ENCODE data around the gene FAM20B. TPM values are rescaled to one million over a fixed set of nuclear protein-coding genes. Genes with fewer than 3 reads are reported as not detected.

FAM20B gene
- total RNA-seq, 2 donors from 2014 or later, result 39.7 to 41.1 TPM

DNA sequence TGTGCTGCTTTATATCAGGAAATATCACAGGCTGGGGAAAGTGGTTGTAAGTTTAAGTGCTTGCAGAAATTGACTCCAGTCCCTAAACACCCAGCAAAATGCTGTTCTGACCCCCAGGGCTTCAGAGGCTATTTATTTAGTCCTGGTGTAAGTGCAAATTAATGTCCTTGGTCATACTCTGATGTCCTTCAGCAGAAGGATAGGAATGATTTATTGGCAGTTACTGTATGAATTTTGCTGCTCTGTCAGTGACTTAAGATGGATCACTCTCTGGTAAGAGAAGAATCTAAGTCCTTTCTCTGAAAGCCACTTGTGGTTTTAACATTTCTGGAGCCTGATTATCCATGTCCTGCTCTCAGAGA, 21.9 kb downstream of the FAM20B start:
- Mint-ChIP-seq H3K27me3 (no peaks in the 10 kb centered on the region), H3K4me3 (no peak overlapping the region), H3K27ac (no peak overlapping the region), H3K36me3 (no peaks in the 10 kb centered on the region), H3K4me1 (ENCODE audit: low read depth in 2 of 2) (peaks cover 5 to 8% of the 10 kb centered on the region in 2 donors), H3K9me3 (no peaks in the 10 kb centered on the region)
- DNase-seq (ENCODE audit: low spot score), result no peak
- no peak for ATAC-seq

DNA sequence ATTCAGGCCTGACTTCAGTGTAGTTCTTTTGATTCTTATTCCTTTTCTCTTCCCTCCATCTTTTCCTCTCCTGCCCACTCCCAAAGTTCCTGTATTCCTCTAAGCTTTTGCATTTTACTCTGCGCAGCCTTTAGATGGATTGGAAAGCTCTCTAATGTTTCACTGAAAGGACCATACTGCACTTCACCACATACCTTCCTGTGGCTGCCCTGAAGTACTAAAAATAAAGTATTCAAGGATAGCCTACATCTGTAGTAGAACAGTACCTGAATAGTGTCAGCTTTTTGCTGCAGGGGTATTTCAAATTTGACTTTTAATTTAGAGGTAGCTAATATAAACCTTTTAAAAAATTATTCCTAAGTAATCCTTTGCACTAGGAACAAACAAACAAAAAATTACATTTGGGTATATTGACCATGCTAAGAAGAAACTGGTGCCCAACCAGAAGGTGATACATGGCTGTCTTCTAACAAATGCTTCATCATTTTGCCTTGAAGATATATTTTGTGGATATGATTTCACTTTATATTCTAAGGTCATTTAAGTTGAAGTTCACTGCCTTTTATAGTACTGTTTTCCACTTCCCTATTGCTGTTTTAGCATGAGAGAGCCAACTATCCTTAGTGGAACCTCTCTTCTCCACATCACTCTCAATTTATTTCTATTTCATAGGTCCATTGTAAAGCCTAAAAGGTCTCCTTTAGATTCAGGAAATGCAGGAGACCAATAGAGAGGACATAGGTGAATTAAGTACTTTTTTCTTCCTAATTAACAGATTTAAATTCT, 22.8 kb downstream of the FAM20B start:
- no peak overlapping the region for H3K27ac Mint-ChIP-seq
- H3K36me3 Mint-ChIP-seq, result no peaks in the 10 kb centered on the region
- ATAC-seq, result no peak
- no peak overlapping the region for H3K4me3 Mint-ChIP-seq
- DNase-seq (ENCODE audit: low spot score), result no peak
- H3K4me1 Mint-ChIP-seq (ENCODE audit: low read depth in 2 of 2), result peaks cover 5 to 8% of the 10 kb centered on the region in 2 donors
- no peaks in the 10 kb centered on the region for H3K27me3 Mint-ChIP-seq
- H3K9me3 Mint-ChIP-seq, result no peaks in the 10 kb centered on the region

DNA sequence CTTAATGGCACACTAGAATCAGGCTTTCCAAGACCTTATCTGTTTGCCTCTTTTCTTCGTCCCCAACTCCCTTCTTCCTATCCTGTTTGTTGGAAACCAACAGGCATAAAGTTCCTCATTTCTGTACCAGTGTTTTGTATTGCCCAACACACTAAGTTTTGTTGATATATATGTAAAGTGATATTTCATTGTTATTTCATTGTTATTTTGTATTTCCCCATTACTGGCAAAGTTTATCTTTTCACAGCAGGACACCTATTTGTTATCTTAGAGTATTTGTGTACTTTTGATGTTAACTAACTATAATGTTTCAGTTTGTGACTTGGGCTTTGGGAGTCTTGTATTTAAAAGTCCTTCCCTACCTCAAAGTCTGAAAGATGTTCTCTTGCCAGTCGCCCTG, 27.1 kb downstream of the FAM20B start:
- H3K36me3 Mint-ChIP-seq, result peaks cover 17% of the 10 kb centered on the region
- no peak overlapping the region for H3K4me3 Mint-ChIP-seq
- no peaks in the 10 kb centered on the region for H3K4me1 Mint-ChIP-seq (ENCODE audit: low read depth in 2 of 2)
- no peak overlapping the region for H3K27ac Mint-ChIP-seq
- DNase-seq (ENCODE audit: low spot score) (no peak), ATAC-seq (no peak)
- no peaks in the 10 kb centered on the region for H3K27me3 Mint-ChIP-seq
- H3K9me3 Mint-ChIP-seq, result no peaks in the 10 kb centered on the region

DNA sequence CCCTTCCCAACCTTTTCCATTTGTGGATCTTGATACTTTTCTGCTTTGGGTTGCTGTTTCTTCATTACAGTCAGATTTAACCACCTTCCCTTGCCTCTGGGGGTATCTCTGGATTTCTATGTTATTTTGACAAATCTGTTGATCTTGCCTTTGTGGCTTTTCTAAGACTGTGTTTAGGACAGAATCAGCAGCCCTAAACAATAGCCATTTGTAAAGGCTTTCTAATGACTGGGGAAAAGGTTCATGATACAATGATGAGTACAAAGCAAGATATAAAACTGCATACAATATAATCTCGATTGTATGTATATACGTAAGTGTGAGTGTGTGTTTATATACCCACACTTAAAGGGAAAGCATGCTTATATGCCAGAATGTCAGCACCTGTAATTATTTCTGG, 27.8 kb downstream of the FAM20B start:
- Mint-ChIP-seq H3K27me3 (no peaks in the 10 kb centered on the region), H3K4me1 (ENCODE audit: low read depth in 2 of 2) (no peaks in the 10 kb centered on the region), H3K4me3 (no peak overlapping the region), H3K9me3 (no peaks in the 10 kb centered on the region), H3K36me3 (peaks cover 17% of the 10 kb centered on the region), H3K27ac (no peak overlapping the region)
- ATAC-seq (no peak), DNase-seq (ENCODE audit: low spot score) (no peak)

DNA sequence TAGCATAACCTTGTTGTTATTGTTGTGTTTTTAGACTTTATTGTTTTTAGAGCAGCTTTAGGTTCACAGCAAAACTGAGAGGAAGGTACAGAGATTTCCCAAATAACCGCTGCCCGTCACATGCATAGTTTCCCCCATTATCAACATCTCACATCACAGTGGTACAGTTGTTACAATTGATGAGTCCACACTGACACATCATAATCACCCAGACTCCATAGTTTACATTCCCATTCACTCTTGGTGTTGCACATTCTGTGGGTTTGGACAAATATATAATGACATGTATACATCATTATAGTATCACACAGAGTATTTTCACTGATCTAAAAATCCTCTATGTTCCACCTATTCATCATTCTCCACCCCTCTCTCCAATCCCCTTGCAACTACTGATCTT, 30.2 kb downstream of the FAM20B start:
- ATAC-seq (no peak), DNase-seq (ENCODE audit: low spot score) (no peak)
- H3K4me3 Mint-ChIP-seq, result no peak overlapping the region
- no peaks in the 10 kb centered on the region for H3K27me3 Mint-ChIP-seq
- no peak overlapping the region for H3K27ac Mint-ChIP-seq
- H3K36me3 Mint-ChIP-seq, result peaks cover 17% of the 10 kb centered on the region
- H3K9me3 Mint-ChIP-seq, result no peaks in the 10 kb centered on the region
- no peaks in the 10 kb centered on the region for H3K4me1 Mint-ChIP-seq (ENCODE audit: low read depth in 2 of 2)

DNA sequence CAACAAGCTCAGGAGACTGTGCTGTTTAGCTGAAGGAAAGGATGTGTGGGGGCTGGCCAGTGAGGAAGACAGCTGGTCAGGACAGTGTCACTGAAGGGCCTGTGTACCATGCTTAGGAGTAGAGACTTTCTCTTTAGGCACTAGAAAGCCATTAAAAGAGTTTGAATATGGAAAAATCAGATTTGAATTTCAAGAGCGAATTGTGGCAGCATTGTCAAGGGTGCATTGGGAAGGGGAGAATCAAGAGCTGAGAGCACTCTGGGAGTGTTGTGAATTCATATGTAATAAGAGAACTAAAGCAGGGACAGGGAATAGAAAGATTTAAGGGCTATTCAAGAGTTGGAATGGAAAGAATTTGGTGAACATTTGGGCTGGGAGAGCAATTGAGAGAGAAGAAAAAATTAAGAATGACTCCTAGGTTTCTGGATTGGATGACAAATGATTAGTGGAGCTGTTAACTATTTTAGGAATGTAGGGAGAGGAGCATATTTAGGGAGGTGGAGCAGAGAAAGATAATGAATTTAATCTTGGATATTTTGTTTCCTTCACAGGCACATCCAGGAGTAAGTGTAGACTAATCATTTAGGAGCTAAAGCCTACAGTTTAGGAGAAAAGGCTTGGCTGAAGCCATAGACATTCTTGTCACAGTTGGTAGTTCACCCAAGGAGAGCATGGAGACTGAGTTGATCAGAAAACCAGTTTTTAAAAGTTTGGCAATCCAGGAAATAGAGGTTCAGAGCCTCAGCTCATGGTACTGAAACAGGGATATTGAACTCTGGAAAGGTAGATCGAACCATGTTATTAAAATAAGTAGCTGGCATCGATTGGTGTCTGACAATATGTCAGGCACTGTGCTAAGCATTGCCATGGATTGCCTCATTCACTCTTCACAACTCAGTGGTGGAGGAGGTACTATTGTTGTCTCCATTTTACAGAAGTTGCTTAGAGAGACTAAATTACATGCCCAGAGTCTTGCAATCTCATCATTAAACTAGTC, 33.1 kb downstream of the FAM20B start:
- H3K9me3 Mint-ChIP-seq, result no peaks in the 10 kb centered on the region
- no peak overlapping the region for H3K4me3 Mint-ChIP-seq
- DNase-seq (ENCODE audit: low spot score) (no peak), ATAC-seq (no peak)
- no peaks in the 10 kb centered on the region for H3K27me3 Mint-ChIP-seq
- H3K27ac Mint-ChIP-seq, result no peak overlapping the region
- H3K4me1 Mint-ChIP-seq (ENCODE audit: low read depth in 2 of 2), result peaks cover 0 to 4% of the 10 kb centered on the region in 2 donors
- peaks cover 17% of the 10 kb centered on the region for H3K36me3 Mint-ChIP-seq

DNA sequence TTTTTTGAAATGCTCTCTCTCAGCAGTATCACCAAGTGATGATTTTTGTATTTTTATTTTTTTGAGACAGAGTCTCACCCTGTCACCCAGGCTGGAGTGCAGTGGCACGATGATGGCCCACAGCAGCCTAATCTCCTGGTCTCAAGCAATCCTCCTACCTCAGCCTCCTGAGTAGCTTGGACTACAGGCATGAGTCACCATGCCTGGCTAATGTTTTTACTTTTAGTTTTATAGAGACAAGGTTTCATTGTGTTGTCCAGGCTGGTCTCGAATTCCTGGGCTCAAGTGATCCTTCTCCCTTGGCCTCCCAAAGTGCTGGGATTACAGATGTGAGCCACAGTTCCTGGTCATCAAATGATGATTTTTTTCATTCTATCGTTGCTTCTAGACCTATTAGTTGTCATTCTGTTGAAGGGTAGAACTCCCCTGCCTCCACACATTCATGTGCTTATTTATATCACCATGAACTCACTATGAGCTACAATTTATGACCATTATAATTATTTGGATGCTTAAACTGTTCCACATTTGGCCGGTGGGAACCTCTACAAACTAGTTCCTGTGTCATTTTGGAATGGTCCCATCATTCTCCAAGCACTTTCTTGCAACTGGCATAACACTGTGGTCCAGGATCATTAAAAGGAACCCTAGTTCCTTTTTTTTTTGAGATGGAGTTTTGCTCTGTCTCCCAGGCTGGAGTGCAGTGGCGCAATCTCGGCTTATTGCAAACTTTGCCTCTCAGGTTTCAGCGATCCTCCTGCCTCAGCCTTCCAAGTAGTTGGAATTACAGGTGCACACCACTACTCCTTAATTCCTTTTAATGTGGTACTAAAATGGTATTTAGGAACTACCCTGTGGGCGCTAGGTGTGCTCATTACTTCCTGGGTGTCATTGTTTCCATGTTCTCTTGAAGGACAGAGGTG, 35.9 kb downstream of the FAM20B start:
- Mint-ChIP-seq H3K4me1 (ENCODE audit: low read depth in 2 of 2) (peaks cover 0 to 4% of the 10 kb centered on the region in 2 donors), H3K4me3 (no peak overlapping the region), H3K36me3 (peaks cover 12% of the 10 kb centered on the region), H3K27me3 (no peaks in the 10 kb centered on the region), H3K27ac (no peak overlapping the region), H3K9me3 (no peaks in the 10 kb centered on the region)
- no peak for ATAC-seq
- DNase-seq (ENCODE audit: low spot score), result no peak

DNA sequence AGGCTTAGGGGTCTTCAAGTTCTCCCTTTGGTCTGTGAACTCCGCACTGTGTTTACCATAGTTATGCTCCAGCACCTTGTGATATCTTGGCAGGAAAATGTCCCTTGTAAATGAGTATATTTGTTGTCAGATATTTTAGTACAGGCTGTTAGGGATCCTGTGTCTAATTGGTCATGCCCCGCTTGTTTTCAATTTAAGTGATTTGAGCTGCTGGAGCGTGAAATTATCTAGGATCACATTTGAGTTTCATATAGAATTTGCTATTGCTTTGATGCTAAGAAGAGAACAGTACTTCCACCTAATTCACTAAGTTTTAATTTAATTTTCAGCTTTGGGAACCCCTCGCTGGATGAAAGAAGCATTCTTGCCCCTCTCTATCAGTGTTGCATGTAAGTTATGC, 40.8 kb downstream of the FAM20B start:
- ATAC-seq, result no peak
- DNase-seq (ENCODE audit: low spot score), result no peak
- no peaks in the 10 kb centered on the region for H3K27me3 Mint-ChIP-seq
- H3K27ac Mint-ChIP-seq, result no peak overlapping the region
- no peaks in the 10 kb centered on the region for H3K9me3 Mint-ChIP-seq
- H3K36me3 Mint-ChIP-seq, result peaks cover 8% of the 10 kb centered on the region
- H3K4me3 Mint-ChIP-seq, result no peak overlapping the region
- H3K4me1 Mint-ChIP-seq (ENCODE audit: low read depth in 2 of 2), result peaks cover 0 to 4% of the 10 kb centered on the region in 2 donors

DNA sequence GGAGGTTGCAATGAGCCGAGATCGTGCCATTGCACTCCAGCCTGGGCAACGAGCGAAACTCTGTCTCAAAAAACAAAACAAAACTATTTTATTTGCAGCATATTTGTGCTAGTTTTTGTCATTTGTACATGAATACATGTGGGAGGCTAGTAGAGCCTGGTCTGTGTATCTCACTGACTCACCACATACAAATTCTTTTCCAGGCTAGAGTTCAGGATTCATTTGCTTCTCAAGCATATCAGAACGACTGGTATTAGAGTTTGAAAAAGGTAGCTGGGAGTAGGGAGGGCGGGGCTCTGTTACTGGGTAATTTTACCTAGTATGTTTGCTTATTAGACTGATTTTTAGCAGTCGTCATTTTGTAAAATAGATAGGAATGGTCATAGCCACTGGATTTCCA, 51.7 kb downstream of the FAM20B start:
- H3K36me3 Mint-ChIP-seq, result no peaks in the 10 kb centered on the region
- H3K4me3 Mint-ChIP-seq, result no peak overlapping the region
- H3K27me3 Mint-ChIP-seq, result no peaks in the 10 kb centered on the region
- peaks cover 12 to 14% of the 10 kb centered on the region in 2 donors for H3K4me1 Mint-ChIP-seq (ENCODE audit: low read depth in 2 of 2)
- ATAC-seq (no peak), DNase-seq (ENCODE audit: low spot score) (no peak)
- no peak overlapping the region for H3K27ac Mint-ChIP-seq
- no peaks in the 10 kb centered on the region for H3K9me3 Mint-ChIP-seq

DNA sequence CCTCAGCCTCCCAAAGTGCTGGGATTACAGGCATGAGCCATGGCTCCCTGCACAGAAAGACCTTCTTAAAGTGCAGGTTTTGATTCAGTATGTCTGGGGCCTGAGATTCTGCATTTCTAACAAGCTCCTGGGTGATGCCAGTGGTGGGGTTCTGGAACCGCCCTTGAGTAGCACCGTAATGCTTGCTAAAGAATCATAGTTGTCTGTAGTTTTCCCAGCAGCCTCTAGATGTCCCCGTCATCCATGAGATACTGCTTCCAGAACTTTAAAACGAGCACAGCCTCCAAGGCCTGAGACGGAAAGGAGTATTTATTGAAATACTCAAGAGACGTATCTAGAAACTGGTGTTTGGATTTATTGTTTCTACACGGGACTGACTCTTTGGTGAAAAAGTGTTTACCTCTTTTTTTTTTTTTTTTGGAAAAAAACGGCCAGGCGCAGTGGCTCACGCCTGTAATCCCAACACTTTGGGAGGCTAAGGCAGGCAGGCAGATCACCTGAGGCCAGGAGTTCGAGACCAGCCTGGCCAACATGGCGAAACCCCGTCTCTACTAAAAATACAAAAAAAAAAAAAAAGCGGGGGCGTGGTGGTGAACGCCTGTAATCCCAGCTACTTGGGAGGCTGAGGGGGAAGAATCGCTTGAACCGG, 53.5 kb downstream of the FAM20B start:
- H3K4me1 Mint-ChIP-seq (ENCODE audit: low read depth in 2 of 2), result peaks cover 17 to 21% of the 10 kb centered on the region in 2 donors
- no peak overlapping the region for H3K27ac Mint-ChIP-seq
- no peak for ATAC-seq
- no peaks in the 10 kb centered on the region for H3K27me3 Mint-ChIP-seq
- peak; percentile 66 for DNase-seq (ENCODE audit: low spot score)
- H3K4me3 Mint-ChIP-seq, result no peak overlapping the region
- H3K9me3 Mint-ChIP-seq, result no peaks in the 10 kb centered on the region
- H3K36me3 Mint-ChIP-seq, result no peaks in the 10 kb centered on the region

DNA sequence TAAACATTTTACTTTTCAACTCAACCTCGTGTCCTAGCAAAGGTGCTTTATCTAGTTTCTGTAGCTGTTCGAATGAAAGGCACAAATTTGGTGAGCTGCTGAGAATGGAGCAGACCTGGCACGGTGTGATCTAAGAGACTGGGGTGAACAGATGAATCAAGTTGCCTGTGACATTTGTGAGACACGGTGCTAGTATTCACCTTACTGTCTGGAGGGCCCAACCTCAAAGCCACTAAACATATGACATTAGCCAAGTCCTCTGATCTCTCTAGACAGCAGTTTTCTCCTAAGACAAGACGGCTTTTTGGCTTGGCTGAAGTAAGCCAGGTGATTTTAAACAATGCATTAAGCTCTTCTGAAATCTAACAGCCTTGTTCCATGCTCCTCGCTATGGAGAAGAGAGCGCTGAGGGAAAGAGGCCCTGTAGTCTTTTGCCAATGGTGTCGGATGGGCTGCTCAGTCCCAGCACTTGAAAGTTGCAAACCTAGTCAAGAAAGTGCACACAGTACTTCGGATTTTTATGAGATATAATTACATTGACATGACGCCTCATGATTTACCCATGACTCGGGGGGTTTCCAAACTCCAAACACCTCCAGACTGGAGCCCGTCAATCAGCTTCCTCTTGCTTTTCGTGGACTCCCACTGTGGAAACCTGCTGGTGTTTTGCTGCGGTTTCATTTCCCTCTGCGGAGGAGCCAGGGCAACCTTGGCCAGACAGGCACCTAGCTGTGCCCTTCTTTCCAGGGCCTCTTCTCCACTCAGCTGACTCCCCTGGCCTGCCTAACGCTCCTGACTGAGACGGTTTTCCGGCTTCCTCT, 55.4 kb downstream of the FAM20B start:
- ATAC-seq (no peak), DNase-seq (ENCODE audit: low spot score) (no peak)

DNA sequence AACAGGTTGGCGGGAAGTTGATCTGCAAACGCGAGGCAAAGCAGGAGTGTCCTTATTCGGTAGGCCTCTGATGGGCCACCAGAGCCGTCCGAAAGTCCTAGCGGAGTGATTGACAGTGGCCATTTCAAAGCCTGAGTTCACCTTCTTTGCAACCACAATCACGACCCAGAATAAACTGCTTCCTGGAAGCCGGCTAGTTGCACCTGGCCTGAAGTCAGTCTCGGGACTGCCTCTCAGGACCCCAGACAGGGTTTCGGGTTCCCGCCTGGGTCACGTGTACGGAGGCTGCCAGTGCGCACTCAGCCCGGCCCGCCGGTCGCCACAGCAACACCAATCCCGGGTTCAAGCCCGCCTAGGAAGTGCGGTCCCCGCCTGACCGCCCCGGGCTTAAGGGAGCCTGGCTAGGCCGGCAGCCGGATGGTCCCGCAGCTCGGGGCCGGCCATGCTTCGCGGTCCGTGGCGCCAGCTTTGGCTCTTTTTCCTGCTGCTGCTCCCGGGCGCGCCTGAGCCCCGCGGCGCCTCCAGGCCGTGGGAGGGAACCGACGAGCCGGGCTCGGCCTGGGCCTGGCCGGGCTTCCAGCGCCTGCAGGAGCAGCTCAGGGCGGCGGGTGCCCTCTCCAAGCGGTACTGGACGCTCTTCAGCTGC, 56.1 kb downstream of the FAM20B start, which contains the start of gene TOR3A:
Gene TOR3A (plus strand): TSS at position 384 of the 646 bp plus-strand sequence. CDS start 59 bp downstream, at position 443.
- Mint-ChIP-seq H3K4me3 (peak within 1 kb of the TSS; percentile 97), H3K27me3 (no peaks in the 10 kb centered on the region), H3K27ac (peak within 1 kb of the TSS; percentile 91 to 97), H3K36me3 (no peaks in the 10 kb centered on the region), H3K4me1 (ENCODE audit: low read depth in 2 of 2) (peaks cover 17 to 21% of the 10 kb centered on the region in 2 donors), H3K9me3 (no peaks in the 10 kb centered on the region)
- DNase-seq (ENCODE audit: low spot score) (peak; percentile 88), ATAC-seq (peak; percentile 94 to 95)

More for the DNA sequence above, 55.4 kb downstream of the FAM20B start:
- Mint-ChIP-seq H3K9me3 (no peaks in the 10 kb centered on the region), H3K4me3 (peak overlapping the region; percentile 97), H3K27ac (peak overlapping the region; percentile 85 to 91), H3K27me3 (no peaks in the 10 kb centered on the region), H3K36me3 (no peaks in the 10 kb centered on the region), H3K4me1 (ENCODE audit: low read depth in 2 of 2) (peaks cover 17 to 21% of the 10 kb centered on the region in 2 donors)
